Endothelial cell (in vitro differentiated cells): ENCODE data around the gene TAS1R1. TPM values are rescaled to one million over a fixed set of nuclear protein-coding genes. Genes with fewer than 3 reads are reported as not detected.

Experiments used
- DNase-seq: peaks from one replicate; pipeline ENCODE4 v3.0.0; 2021; ENCODE audit warnings: low spot score
- H3K27ac Mint-ChIP-seq: one replicate; pipeline ENCODE4 v1.8.0; 2021; ENCODE audit warnings: mixed read lengths, inconsistent platforms; ENCODE audit not compliant: unreplicated experiment
- H3K27me3 Mint-ChIP-seq: one replicate; pipeline ENCODE4 v1.8.0; 2021; ENCODE audit warnings: mild to moderate bottlenecking, moderate library complexity, mixed read lengths, inconsistent platforms; ENCODE audit not compliant: unreplicated experiment
- H3K36me3 Mint-ChIP-seq: one replicate; pipeline ENCODE4 v1.8.0; 2021; ENCODE audit warnings: mild to moderate bottlenecking, low read depth, mixed read lengths, inconsistent platforms; ENCODE audit not compliant: unreplicated experiment
- H3K4me1 Mint-ChIP-seq: one replicate; pipeline ENCODE4 v1.8.0; 2021; ENCODE audit warnings: mild to moderate bottlenecking, mixed read lengths, inconsistent platforms; ENCODE audit not compliant: unreplicated experiment
- H3K4me3 Mint-ChIP-seq: one replicate; pipeline ENCODE4 v1.8.0; 2021; ENCODE audit warnings: mild to moderate bottlenecking, mixed read lengths, inconsistent platforms; ENCODE audit not compliant: unreplicated experiment
- H3K9me3 Mint-ChIP-seq: one replicate; pipeline ENCODE4 v1.8.0; 2021; ENCODE audit warnings: mixed read lengths, inconsistent platforms; ENCODE audit not compliant: unreplicated experiment
- CTCF ChIP-seq: fragments of 200-600 bp; sonication (generic); IDR thresholded peaks from one replicate; pipeline ENCODE4 v1.5.0; 2021; ENCODE audit warnings: antibody characterized with exemption; ENCODE audit not compliant: unreplicated experiment
- total RNA-seq: library from RNA; stranded (reverse); fragmentation: NEBNext Ultra II Directional; extraction: Animal tissue kit (Norgen Biotek cat#: 25700); gene quantifications from one replicate; pipeline ENCODE4 v1.2.1, GENCODE V29; 2021; ENCODE audit not compliant: unreplicated experiment

TAS1R1 gene
- total RNA-seq, 1 donor from 2014 or later, result not detected

- no peak for TF ChIP-seq CTCF
- Mint-ChIP-seq H3K4me1 (peaks cover 18% of the 10 kb centered on the region), H3K4me3 (peak overlapping the region; percentile 88), H3K27ac (peak overlapping the region; percentile 42), H3K9me3 (no peaks in the 10 kb centered on the region), H3K36me3 (peaks cover 2% of the 10 kb centered on the region), H3K27me3 (peaks cover 11% of the 10 kb centered on the region)
- DNase-seq, result no peak
Measured at GRCh38 chr1:6601049-6601922, 46.2 kb downstream of the TAS1R1 start.

- H3K4me3 Mint-ChIP-seq, result peak overlapping the region; percentile 88
- peaks cover 11% of the 10 kb centered on the region for H3K27me3 Mint-ChIP-seq
- H3K36me3 Mint-ChIP-seq, result no peaks in the 10 kb centered on the region
- no peak overlapping the region for H3K27ac Mint-ChIP-seq
- TF ChIP-seq CTCF, result no peak
- H3K9me3 Mint-ChIP-seq, result no peaks in the 10 kb centered on the region
- DNase-seq, result no peak
- H3K4me1 Mint-ChIP-seq, result peaks cover 18% of the 10 kb centered on the region
Measured at GRCh38 chr1:6601923-6602668, 47.0 kb downstream of the TAS1R1 start.

GRCh38 chr1:6602669-6603237, 47.6 kb downstream of the TAS1R1 start, which contains the start of gene KLHL21:
Gene KLHL21, minus strand, starts transcription at chr1:6602869. Its CDS starts 52 bp downstream, at chr1:6602817.
- H3K9me3 Mint-ChIP-seq, result no peaks in the 10 kb centered on the region
- peak; percentile 72 for DNase-seq
- H3K36me3 Mint-ChIP-seq, result no peaks in the 10 kb centered on the region
- TF ChIP-seq CTCF, result no peak
- H3K27me3 Mint-ChIP-seq, result peaks cover 11% of the 10 kb centered on the region
- H3K27ac Mint-ChIP-seq, result peak within 1 kb of the TSS; percentile 96
- peak within 1 kb of the TSS; percentile 88 for H3K4me3 Mint-ChIP-seq
- H3K4me1 Mint-ChIP-seq, result peaks cover 18% of the 10 kb centered on the region

GRCh38 chr1:6603238-6603914, 48.3 kb downstream of the TAS1R1 start:
- peak; percentile 54 for DNase-seq
- H3K27ac Mint-ChIP-seq, result peak overlapping the region; percentile 96
- no peak for TF ChIP-seq CTCF

More at GRCh38 chr1:6603238-6603914, 48.3 kb downstream of the TAS1R1 start:
- Mint-ChIP-seq H3K27me3 (peaks cover 11% of the 10 kb centered on the region), H3K4me3 (peak overlapping the region; percentile 81), H3K36me3 (no peaks in the 10 kb centered on the region), H3K9me3 (no peaks in the 10 kb centered on the region), H3K4me1 (peaks cover 18% of the 10 kb centered on the region)
